Measurements from ENCODE around the gene YPEL2. TPM values are rescaled to one million over a fixed set of nuclear protein-coding genes. Genes with fewer than 3 reads are reported as not detected.

The YPEL2 gene
- total RNA-seq, 2 donors from 2014 or later = 26.7 to 27.0 TPM

DNA sequence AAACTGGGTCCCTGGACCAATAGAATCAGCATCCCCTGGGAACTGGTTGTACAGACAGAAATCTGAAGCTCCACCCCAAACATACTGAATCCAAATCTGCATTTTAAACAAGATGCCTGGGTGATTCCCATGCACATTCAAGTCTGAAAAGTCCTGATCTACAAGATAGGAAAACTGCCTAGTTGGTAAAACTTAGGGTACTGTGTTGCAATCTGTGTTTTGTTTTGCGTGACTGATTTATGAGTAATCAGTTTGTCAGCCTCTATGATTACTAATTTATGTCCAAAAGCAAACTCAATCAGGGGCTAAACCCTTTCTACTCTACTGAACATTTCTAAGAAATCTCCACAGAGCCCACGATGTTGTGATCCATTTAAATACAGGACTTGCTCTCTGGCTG, 103.8 kb downstream of the YPEL2 start:
- H3K4me3 ChIP-seq = no peak overlapping the region
- TF ChIP-seq POLR2A (IDR thresholded peaks at IDR 0.05) = no peak
- TF ChIP-seq, protein P1, sequence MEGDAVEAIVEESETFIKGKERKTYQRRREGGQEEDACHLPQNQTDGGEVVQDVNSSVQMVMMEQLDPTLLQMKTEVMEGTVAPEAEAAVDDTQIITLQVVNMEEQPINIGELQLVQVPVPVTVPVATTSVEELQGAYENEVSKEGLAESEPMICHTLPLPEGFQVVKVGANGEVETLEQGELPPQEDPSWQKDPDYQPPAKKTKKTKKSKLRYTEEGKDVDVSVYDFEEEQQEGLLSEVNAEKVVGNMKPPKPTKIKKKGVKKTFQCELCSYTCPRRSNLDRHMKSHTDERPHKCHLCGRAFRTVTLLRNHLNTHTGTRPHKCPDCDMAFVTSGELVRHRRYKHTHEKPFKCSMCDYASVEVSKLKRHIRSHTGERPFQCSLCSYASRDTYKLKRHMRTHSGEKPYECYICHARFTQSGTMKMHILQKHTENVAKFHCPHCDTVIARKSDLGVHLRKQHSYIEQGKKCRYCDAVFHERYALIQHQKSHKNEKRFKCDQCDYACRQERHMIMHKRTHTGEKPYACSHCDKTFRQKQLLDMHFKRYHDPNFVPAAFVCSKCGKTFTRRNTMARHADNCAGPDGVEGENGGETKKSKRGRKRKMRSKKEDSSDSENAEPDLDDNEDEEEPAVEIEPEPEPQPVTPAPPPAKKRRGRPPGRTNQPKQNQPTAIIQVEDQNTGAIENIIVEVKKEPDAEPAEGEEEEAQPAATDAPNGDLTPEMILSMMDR (IDR thresholded peaks at IDR 0.05) = no peak
- H3K4me1 ChIP-seq = peaks cover 31% of the 10 kb centered on the region
- H3K36me3 ChIP-seq (replicated peaks in 1 of 2; ENCODE audit: insufficient read depth in 1 of 2, low read depth in 2 of 2) = no peaks in the 10 kb centered on the region
- H3K27me3 ChIP-seq = no peaks in the 10 kb centered on the region
- H3K9me3 ChIP-seq = no peaks in the 10 kb centered on the region
- DNase-seq (no peak), ATAC-seq (peak; percentile 20)
- WGBS, 2 donors = 7 to 10% methylated on average over 2 of the region's 2 CpGs
- H3K27ac ChIP-seq = peak overlapping the region in 2 of 4 donors; percentile 0 to 57
- intact Hi-C loops (cut with DNase I) = loop anchor here (10.0 kb wide), 1 partner anchor 100 kb away; the partner anchor contains the start of gene YPEL2

DNA sequence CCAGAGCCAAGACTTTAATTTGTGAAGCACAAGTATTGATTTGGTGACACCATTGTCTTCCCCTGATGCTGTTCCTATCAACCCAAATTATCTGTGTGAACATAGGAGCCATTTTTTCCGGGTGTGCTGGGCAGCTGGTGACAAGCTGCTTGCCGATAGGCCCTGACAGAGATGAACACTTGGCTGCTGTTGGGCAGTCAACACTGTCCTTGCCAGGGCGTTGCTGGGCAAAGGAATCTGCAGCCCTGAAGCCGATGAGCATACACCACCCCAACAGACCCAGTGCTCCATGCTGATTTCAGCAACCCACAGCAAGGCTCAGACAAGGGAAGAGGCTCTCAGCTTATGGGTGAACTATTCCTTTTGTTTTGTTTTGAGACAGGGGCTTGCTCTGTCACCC, 105.4 kb downstream of the YPEL2 start:
- WGBS, 2 donors = 93% methylated on average over 4 of the region's 4 CpGs; no CpG with 5 or more reads in 1 of the 2 donors
- DNase-seq (no peak), ATAC-seq (no peak)
- TF ChIP-seq, protein P1 (IDR thresholded peaks at IDR 0.05) = no peak
- TF ChIP-seq POLR2A (IDR thresholded peaks at IDR 0.05) = no peak
- H3K36me3 ChIP-seq (replicated peaks in 1 of 2; ENCODE audit: insufficient read depth in 1 of 2, low read depth in 2 of 2) = no peaks in the 10 kb centered on the region
- H3K4me1 ChIP-seq = peaks cover 22% of the 10 kb centered on the region
- H3K27me3 ChIP-seq = no peaks in the 10 kb centered on the region
- no peaks in the 10 kb centered on the region for H3K9me3 ChIP-seq
- intact Hi-C loops (cut with DNase I) = loop anchor here (10.0 kb wide), 1 partner anchor 102 kb away; the partner anchor contains the start of gene YPEL2
- no peak overlapping the region for H3K4me3 ChIP-seq
- H3K27ac ChIP-seq = no peak overlapping the region

DNA sequence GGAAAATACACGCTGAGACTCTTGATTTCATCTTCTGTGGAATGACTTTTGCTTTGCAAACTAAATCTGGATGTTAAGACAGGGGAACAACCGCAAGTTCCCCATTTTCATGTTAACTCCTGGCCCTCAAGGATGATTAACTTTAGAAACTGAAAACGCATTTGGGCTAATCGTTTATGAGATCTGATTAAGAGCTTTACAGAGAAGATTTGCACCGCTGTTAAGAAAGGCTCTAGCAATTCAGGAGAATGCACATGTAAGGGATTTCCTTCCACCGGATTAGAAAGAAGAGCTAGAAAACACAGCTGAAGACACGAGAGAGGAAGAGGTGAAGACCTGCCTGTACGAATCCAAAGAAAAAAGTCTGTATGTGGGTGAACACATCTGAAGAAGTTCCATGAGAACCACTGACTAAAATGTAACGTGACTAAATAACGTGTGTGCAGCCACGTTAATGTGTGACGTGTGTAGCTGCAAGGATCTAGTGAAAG, 106.4 kb downstream of the YPEL2 start:
- ATAC-seq (no peak), DNase-seq (no peak)
- peaks cover 21% of the 10 kb centered on the region for H3K4me1 ChIP-seq
- H3K27me3 ChIP-seq = no peaks in the 10 kb centered on the region
- intact Hi-C loops (cut with DNase I) = loop anchor here (10.0 kb wide), 1 partner anchor 103 kb away; the partner anchor contains the start of gene YPEL2
- H3K27ac ChIP-seq = no peak overlapping the region
- no peak for TF ChIP-seq POLR2A (IDR thresholded peaks at IDR 0.05)
- TF ChIP-seq, protein P1 (IDR thresholded peaks at IDR 0.05) = no peak
- 58 to 71% methylated on average over 12 of the region's 12 CpGs for WGBS, 2 donors
- H3K9me3 ChIP-seq = no peaks in the 10 kb centered on the region
- no peak overlapping the region for H3K4me3 ChIP-seq
- H3K36me3 ChIP-seq (replicated peaks in 1 of 2; ENCODE audit: insufficient read depth in 1 of 2, low read depth in 2 of 2) = no peaks in the 10 kb centered on the region

DNA sequence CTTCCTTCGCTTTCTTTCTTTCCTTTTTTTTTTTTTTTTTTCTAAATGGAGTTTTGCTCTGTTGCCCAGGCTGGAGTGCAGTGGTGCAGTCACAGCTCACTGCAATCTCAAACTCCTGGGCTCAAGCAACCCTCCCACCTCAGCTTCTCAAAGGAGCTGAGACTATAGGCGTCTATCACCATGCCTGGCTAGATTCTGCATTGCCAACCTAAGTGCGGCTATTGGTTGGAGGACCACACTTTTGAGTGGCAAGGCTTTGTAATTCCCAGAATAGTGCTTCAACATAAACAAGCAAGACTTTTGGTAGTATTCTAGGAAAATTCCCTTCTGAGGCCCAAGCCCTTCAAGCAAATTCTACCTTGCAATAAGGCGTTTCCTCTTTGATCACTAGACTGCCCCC, 107.8 kb downstream of the YPEL2 start:
- no peaks in the 10 kb centered on the region for H3K36me3 ChIP-seq (replicated peaks in 1 of 2; ENCODE audit: insufficient read depth in 1 of 2, low read depth in 2 of 2)
- 92 to 93% methylated on average over 4 of the region's 4 CpGs for WGBS, 2 donors
- no peak for ATAC-seq
- no peak overlapping the region for H3K4me3 ChIP-seq
- no peak for DNase-seq
- no peaks in the 10 kb centered on the region for H3K9me3 ChIP-seq
- intact Hi-C loops (cut with DNase I) = loop anchor here (10.0 kb wide), 1 partner anchor 104 kb away; the partner anchor contains the start of gene YPEL2
- peak overlapping the region in 3 of 4 donors; percentile 1 to 60 (median 59) for H3K27ac ChIP-seq
- H3K27me3 ChIP-seq = no peaks in the 10 kb centered on the region
- peaks cover 21% of the 10 kb centered on the region for H3K4me1 ChIP-seq
- TF ChIP-seq, protein P1 (IDR thresholded peaks at IDR 0.05) = no peak
- no peak for TF ChIP-seq POLR2A (IDR thresholded peaks at IDR 0.05)

DNA sequence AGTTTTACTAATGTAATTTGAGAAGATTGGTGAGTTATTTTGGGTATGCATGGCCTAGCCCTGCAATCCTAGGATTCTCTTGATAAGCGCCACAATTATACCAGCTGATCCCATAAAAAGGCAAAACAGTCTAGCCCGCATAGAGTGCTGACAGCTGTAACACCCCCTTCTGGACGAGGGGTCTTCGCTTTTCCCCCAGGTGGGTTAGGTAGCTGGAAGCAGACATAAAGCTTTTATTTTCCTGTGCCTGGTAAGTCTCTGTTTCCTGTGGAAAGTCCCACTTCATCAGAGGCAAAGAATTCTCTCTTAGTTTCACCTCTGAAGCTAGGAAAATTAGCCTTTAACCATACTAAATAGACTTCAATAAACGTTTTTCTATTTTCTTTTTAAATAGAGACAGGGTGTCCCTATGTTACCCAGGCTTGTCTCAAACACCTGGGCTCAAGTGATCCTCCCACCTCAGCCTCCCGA, 108.3 kb downstream of the YPEL2 start:
- ATAC-seq = no peak
- no peaks in the 10 kb centered on the region for H3K36me3 ChIP-seq (replicated peaks in 1 of 2; ENCODE audit: insufficient read depth in 1 of 2, low read depth in 2 of 2)
- H3K4me1 ChIP-seq = peaks cover 21% of the 10 kb centered on the region
- no peaks in the 10 kb centered on the region for H3K9me3 ChIP-seq
- no peak overlapping the region for H3K4me3 ChIP-seq
- peak overlapping the region in 3 of 4 donors; percentile 1 to 60 (median 59) for H3K27ac ChIP-seq
- 60 to 62% methylated on average over 6 of the region's 6 CpGs for WGBS, 2 donors
- intact Hi-C loops (cut with DNase I) = loop anchor here (10.0 kb wide), 1 partner anchor 105 kb away; the partner anchor contains the start of gene YPEL2
- TF ChIP-seq POLR2A (IDR thresholded peaks at IDR 0.05) = no peak
- TF ChIP-seq, protein P1 (IDR thresholded peaks at IDR 0.05) = no peak
- DNase-seq = no peak
- no peaks in the 10 kb centered on the region for H3K27me3 ChIP-seq

All from body of pancreas (tissue), 4 donors.